Astrocyte (in vitro differentiated cells and primary cell): ENCODE results near the gene FRMD5. TPM values are rescaled to one million over a fixed set of nuclear protein-coding genes. Genes with fewer than 3 reads are reported as not detected.

ENCODE experiments used
- DNase-seq: peaks from one replicate; pipeline ENCODE4 v3.0.0-alpha.2; 2010; ENCODE audit warnings: low read depth
- FAIRE-seq: peaks from 2 replicates; lab custom pipeline; 2011; peaks lifted over from hg19 to GRCh38; lab: Jason Lieb, UNC
- H2AFZ ChIP-seq: 2 replicates; pipeline ENCODE4 v1.6.0; 2012; ENCODE audit warnings: low read depth, low read length, inconsistent platforms
- H3K27ac ChIP-seq: 2 replicates; pipeline ENCODE4 v1.5.1; 2011; ENCODE audit warnings: low read depth, low read length, inconsistent platforms
- H3K27me3 ChIP-seq: 2 replicates; pipeline ENCODE4 v1.6.0; 2011; ENCODE audit warnings: low read length, inconsistent platforms; ENCODE audit not compliant: insufficient read depth
- H3K36me3 ChIP-seq: 2 replicates; pipeline ENCODE4 v1.5.1; 2011; ENCODE audit warnings: low read length, inconsistent platforms; ENCODE audit not compliant: insufficient read depth
- H3K4me1 ChIP-seq: 2 replicates; pipeline ENCODE4 v1.5.1; 2011; ENCODE audit warnings: low read length, inconsistent platforms; ENCODE audit not compliant: insufficient read depth
- H3K4me2 ChIP-seq: 2 replicates; pipeline ENCODE4 v1.6.0; 2012; ENCODE audit warnings: low read length, inconsistent platforms
- H3K4me3 ChIP-seq: 2 replicates; pipeline ENCODE4 v1.5.1; 2011; ENCODE audit warnings: low read depth, mild to moderate bottlenecking, low read length, inconsistent platforms; ENCODE audit not compliant: insufficient read depth
- H3K79me2 ChIP-seq: 2 replicates; pipeline ENCODE4 v1.6.0; 2012; ENCODE audit warnings: mild to moderate bottlenecking, low read length, inconsistent platforms; ENCODE audit not compliant: insufficient read depth
- H3K9ac ChIP-seq: 2 replicates; pipeline ENCODE4 v1.6.0; 2012; ENCODE audit warnings: mild to moderate bottlenecking, low read length, inconsistent platforms
- H3K9me3 ChIP-seq: 2 replicates; pipeline ENCODE4 v1.5.1; 2012; ENCODE audit warnings: low read depth, mild to moderate bottlenecking, low read length, inconsistent platforms; ENCODE audit not compliant: insufficient read depth
- H4K20me1 ChIP-seq: 2 replicates; pipeline ENCODE4 v1.6.0; 2012; ENCODE audit warnings: low read length, inconsistent platforms; ENCODE audit not compliant: insufficient read depth
- H3K27ac Mint-ChIP-seq: one replicate; pipeline ENCODE4 v1.8.0; 2021; ENCODE audit warnings: mild to moderate bottlenecking, mixed read lengths; ENCODE audit not compliant: unreplicated experiment
- H3K27me3 Mint-ChIP-seq: one replicate; pipeline ENCODE4 v1.8.0; 2021; ENCODE audit warnings: low read depth, mixed read lengths; ENCODE audit not compliant: unreplicated experiment
- H3K36me3 Mint-ChIP-seq: one replicate; pipeline ENCODE4 v1.8.0; 2021; ENCODE audit warnings: low read depth, mixed read lengths; ENCODE audit not compliant: unreplicated experiment
- H3K4me1 Mint-ChIP-seq: one replicate; pipeline ENCODE4 v1.8.0; 2021; ENCODE audit warnings: low read depth, mixed read lengths; ENCODE audit not compliant: unreplicated experiment
- H3K4me3 Mint-ChIP-seq: one replicate; pipeline ENCODE4 v1.8.0; 2021; ENCODE audit warnings: mild to moderate bottlenecking, moderate library complexity, mixed read lengths; ENCODE audit not compliant: unreplicated experiment
- H3K9me3 Mint-ChIP-seq: one replicate; pipeline ENCODE4 v1.8.0; 2021; ENCODE audit warnings: mild to moderate bottlenecking, mixed read lengths; ENCODE audit not compliant: unreplicated experiment
- EZH2 ChIP-seq: IDR thresholded peaks from 2 replicates; pipeline ENCODE4 v1.6.1; 2012; ENCODE audit warnings: mild to moderate bottlenecking, low read length, inconsistent platforms; ENCODE audit not compliant: insufficient read depth
- total RNA-seq: library from RNA; stranded (reverse); gene quantifications from 2 replicates; pipeline ENCODE4 v1.2.1, GENCODE V29; 2021
- TF ChIP-seq, protein P1 (sequence below): IDR thresholded peaks from 2 replicates; pipeline ENCODE4 v1.5.1; 2011; ENCODE audit warnings: low read depth, mild to moderate bottlenecking, inconsistent platforms, low read length, moderate library complexity; ENCODE audit not compliant: insufficient read depth

The FRMD5 gene
- total RNA-seq, 1 donor from 2014 or later, result 19.6 TPM

DNA sequence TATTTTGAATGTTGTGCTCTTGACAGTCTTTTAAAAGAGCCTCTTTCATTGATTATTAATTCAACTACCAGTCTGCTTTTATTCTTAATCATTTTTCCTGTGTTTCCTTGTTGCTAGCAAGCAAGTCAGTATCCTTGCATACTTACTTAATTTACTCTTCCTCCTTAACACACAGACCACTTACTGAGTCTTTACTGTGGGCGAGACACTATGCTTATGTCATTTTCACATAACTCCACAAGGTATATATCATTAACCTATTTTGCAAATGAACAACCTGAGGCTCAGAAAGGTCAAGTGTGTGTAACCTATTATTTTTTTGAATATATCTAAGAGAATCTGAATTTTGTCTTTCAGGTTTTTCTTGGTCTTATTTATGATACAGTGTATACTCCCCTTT lies 237.3 kb downstream of the FRMD5 start:
- no peak for TF ChIP-seq EZH2
- Mint-ChIP-seq H3K4me3 (no peak overlapping the region), H3K27ac (no peak overlapping the region), H3K27me3 (no peaks in the 10 kb centered on the region), H3K36me3 (no peaks in the 10 kb centered on the region), H3K9me3 (no peaks in the 10 kb centered on the region), H3K4me1 (peaks cover 15% of the 10 kb centered on the region)
- Histone ChIP-seq H3K27me3 (no peaks in the 10 kb centered on the region), H3K4me3 (no peak overlapping the region), H3K4me1 (peaks cover 22% of the 10 kb centered on the region), H3K9me3 (no peaks in the 10 kb centered on the region), H3K79me2 (peaks cover 25% of the 10 kb centered on the region), H3K4me2 (no peak overlapping the region), H3K36me3 (no peaks in the 10 kb centered on the region), H3K9ac (no peak overlapping the region), H3K27ac (no peak overlapping the region), H4K20me1 (peaks cover 23% of the 10 kb centered on the region), H2AFZ (no peak overlapping the region)
- FAIRE-seq (no peak), DNase-seq (no peak)

DNA sequence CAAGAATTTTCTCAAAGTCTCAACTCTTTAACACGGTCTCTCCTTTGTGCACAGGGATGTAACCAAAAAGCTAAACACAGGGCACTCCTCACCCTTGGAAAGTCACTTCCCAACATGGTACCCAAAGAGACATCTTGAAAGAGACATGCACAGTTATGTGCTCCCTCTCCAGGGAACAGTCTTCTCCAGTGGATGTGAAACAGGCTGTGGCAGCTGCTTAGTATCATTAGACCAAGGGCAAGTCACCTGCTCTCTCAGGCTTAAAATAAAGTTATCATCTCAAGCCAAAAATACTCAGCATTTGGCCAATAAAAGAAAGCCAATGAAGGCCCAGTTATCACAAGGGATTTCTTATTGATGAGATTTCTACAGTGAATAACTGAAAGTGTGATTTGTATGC lies 239.9 kb downstream of the FRMD5 start:
- Histone ChIP-seq H2AFZ (no peak overlapping the region), H3K4me2 (no peak overlapping the region), H3K4me1 (peaks cover 22% of the 10 kb centered on the region), H3K36me3 (no peaks in the 10 kb centered on the region), H4K20me1 (peaks cover 33% of the 10 kb centered on the region), H3K9ac (no peak overlapping the region), H3K9me3 (no peaks in the 10 kb centered on the region), H3K27me3 (no peaks in the 10 kb centered on the region), H3K79me2 (peaks cover 32% of the 10 kb centered on the region), H3K4me3 (no peak overlapping the region), H3K27ac (no peak overlapping the region)
- no peaks in the 10 kb centered on the region for H3K27me3 Mint-ChIP-seq
- H3K4me1 Mint-ChIP-seq, result peaks cover 17% of the 10 kb centered on the region
- no peak overlapping the region for H3K4me3 Mint-ChIP-seq
- peaks cover under 1% of the 10 kb centered on the region for H3K36me3 Mint-ChIP-seq
- H3K27ac Mint-ChIP-seq, result no peak overlapping the region
- no peak for DNase-seq
- no peak for FAIRE-seq
- no peak for TF ChIP-seq EZH2
- TF ChIP-seq, protein P1, sequence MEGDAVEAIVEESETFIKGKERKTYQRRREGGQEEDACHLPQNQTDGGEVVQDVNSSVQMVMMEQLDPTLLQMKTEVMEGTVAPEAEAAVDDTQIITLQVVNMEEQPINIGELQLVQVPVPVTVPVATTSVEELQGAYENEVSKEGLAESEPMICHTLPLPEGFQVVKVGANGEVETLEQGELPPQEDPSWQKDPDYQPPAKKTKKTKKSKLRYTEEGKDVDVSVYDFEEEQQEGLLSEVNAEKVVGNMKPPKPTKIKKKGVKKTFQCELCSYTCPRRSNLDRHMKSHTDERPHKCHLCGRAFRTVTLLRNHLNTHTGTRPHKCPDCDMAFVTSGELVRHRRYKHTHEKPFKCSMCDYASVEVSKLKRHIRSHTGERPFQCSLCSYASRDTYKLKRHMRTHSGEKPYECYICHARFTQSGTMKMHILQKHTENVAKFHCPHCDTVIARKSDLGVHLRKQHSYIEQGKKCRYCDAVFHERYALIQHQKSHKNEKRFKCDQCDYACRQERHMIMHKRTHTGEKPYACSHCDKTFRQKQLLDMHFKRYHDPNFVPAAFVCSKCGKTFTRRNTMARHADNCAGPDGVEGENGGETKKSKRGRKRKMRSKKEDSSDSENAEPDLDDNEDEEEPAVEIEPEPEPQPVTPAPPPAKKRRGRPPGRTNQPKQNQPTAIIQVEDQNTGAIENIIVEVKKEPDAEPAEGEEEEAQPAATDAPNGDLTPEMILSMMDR, result no peak
- H3K9me3 Mint-ChIP-seq, result no peaks in the 10 kb centered on the region

DNA sequence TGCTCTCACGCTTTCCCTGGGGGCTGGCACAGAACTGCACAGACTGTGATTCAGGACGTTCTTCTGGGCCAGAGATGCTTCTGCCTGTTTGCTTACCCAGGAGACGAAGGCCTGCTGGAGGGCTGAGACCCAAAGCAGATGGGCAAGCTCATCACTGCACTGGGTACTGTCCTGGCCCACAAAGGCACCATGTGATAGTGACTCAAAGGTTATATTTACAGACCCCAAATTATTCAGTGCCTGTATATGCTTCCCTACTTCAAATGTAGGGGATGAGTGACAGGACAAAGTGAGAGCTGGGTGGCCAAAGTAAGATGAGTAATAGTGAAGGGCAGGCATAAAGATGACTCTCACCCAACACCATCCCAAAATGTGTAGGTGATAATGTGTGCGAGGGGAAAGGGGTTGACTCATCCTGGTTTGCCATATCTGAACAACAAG lies 240.9 kb downstream of the FRMD5 start:
- no peaks in the 10 kb centered on the region for H3K27me3 Mint-ChIP-seq
- TF ChIP-seq, protein P1, result no peak
- TF ChIP-seq EZH2, result no peak
- no peaks in the 10 kb centered on the region for H3K9me3 Mint-ChIP-seq
- H3K27ac Mint-ChIP-seq, result peak overlapping the region; percentile 37
- Histone ChIP-seq H3K27ac (no peak overlapping the region), H3K36me3 (no peaks in the 10 kb centered on the region), H3K9ac (no peak overlapping the region), H3K4me3 (no peak overlapping the region), H4K20me1 (peaks cover 42% of the 10 kb centered on the region), H3K4me1 (peaks cover 22% of the 10 kb centered on the region), H3K79me2 (peaks cover 37% of the 10 kb centered on the region), H3K4me2 (peak overlapping the region; percentile 18), H2AFZ (no peak overlapping the region), H3K27me3 (no peaks in the 10 kb centered on the region), H3K9me3 (no peaks in the 10 kb centered on the region)
- DNase-seq, result peak; percentile 40
- H3K4me1 Mint-ChIP-seq, result peaks cover 17% of the 10 kb centered on the region
- H3K36me3 Mint-ChIP-seq, result peaks cover 2% of the 10 kb centered on the region
- peak; percentile 50 for FAIRE-seq
- no peak overlapping the region for H3K4me3 Mint-ChIP-seq
